ENCODE data around the gene SCAMP4.
"Not testable (repeated sequence)": the region's sequence is repeated elsewhere in the genome, so short reads cannot be mapped to it uniquely, and the experiment has no call there.

The SCAMP4 gene

DNA sequence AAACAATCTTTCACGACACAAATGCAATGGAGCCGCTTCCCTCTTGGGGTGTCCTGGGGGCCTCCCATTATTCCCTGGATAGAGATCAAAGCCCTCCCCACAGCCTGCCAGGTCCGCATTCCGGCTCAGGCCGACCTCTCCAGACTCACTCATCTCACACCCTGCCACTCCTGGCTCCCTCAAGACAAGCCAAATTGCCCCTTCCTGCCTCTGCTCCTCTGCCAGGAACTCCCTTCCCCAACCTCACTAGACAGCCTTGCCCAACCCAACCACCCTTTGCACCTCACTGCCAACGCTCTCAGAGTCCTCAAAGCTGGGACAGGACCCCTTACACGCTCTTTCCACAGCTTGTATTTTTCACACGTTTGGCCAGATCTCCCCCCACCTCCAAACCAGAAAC lies 21.4 kb upstream of the SCAMP4 start:
- no peak for DNase-seq

DNA sequence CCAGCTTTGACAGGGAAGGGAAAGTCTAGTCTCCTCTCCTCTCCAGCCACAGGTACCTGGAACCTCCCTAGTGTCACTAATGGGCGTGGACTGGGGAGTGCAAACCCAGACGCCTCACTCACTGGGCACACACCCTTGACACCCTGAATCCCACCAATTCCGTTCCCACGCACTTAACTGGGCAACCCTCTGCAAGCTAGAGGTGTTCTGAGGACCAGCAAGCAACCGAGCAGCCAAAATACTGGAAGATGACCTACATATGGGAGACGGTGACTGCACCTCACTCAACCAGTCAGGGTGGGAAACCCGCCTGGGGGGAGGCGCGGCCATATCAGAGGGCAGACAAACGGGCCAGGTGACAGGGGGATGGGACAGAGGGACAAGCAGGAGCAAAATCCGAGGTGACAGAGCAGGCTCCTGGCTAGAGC lies 20.9 kb upstream of the SCAMP4 start:
- no peak for DNase-seq

DNA sequence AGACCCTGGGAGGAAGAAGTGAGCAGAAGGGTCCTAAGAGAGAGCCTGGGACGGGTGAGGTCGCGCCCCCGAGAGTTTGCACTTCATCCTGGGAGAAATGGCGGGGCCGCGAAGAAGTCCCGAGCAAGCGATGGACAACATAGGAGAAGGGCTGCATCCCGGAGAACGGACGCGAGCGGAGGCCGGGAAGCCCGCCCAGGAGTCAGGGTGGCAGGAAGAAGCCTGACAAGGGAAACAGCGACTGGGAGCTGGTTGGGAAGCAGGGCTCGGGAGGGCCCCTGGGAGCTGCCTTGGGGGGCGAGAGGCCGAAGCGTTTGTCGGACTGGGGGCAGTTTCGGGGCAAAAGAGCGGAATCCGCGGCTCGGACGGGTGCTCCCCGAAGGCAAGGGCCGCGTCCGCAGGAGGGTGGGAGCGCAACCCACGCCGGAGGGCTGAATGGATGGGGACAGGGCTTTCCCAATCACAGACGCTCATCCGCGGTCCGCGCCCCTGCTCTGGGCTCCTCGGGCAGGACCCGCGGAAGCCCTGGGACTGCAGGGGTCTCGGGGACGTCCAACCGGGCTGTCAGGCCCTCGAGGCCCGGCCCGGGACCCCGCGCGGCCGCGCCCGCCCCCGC lies 20.4 kb upstream of the SCAMP4 start:
- DNase-seq = no peak

DNA sequence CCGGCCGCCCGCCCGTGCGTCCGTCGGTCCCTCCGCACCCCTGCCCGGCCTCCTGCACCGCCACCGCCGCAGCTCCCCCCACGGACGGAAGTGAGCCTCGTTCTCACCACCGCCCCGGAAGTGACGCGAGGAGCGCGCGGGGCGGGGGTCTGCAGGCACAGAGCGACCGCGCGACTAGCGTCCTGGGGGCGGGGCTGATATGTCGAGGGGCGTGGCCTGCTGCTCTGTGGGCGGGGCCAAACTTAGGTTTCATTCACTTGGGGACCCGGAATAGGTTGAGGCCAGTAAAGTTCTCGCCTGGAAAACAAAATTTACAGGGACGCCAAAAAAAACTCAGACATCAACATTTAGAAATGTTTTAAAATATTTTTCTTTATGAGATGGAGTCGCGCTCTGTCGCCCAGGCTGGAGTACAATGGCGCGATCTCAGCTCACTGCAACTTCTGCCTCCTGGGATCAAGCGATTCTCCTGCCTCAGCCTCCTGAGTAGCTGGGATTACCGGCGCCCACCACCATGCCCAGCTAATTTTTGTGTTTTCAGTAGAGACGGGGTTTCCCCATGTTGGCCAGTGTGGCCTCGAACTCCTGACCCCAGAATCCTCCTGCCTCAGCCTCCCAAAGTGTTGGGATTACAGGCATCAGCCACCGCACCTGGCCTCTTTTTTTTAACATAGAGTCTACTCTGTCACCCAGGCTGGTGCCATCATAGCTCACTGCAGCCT lies 19.6 kb upstream of the SCAMP4 start, which contains the start of gene ABHD17A:
Gene ABHD17A, minus strand, starts transcription at position 99 of the 722 bp plus-strand sequence. CDS start 3,930 bp downstream, outside the sequence.
- peak; percentile 96 for DNase-seq

DNA sequence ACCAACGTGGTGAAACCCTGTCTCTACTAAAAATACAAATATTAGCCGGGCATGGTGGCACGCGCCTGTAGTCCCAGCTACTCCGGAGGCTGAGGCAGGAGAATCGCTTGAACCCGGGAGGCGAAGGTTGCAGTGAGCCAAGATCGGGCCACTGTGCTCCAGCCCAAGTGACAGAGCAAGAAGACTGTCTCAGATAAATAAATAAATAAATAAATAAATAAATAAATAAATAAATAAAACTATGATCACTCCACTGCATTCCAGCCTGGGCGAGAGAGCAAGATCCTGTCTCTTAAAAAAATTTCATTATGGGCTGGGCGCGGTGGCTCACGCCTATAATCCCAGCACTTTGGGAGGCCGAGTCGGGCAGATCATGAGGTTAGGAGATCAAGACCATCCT lies 18.8 kb upstream of the SCAMP4 start:
- DNase-seq = not testable (repeated sequence)

DNA sequence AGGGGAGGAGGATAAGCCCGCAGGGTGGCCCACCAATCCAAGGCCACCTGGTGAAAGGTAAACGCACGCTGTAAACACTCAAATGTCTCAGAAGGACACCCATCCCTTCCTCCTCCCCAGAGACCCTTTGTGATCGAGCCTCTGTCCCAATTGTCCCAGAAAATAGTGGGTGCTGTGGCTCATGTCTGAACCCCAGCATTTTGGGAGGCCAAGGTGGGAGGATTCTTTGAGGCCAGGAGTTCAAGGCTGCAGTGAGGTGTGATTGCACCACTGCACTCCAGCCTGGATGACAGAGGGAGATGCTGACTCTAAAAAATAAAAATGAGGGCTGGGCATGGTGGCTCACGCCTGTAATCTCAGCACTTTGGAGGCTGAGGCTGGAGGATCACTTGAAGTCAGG lies 16.8 kb upstream of the SCAMP4 start:
- no peak for DNase-seq

DNA sequence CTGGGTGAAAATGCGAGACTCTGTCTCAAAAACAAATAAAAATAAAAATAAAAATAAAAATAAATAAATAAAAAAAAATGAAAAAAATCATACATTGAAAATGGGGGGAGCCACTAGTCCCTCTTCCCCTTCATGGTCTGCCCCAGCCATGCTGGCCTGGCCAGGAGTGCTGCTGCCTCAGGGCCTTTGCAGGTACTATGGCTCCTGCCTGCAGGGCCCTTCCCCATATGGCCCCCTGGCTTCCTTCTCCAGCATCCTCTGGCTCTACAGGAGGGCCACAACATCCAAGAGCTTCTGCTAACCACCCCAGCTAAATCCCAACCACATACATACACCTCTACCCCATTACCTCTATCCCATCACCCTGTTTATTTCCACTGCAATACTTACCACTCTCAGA lies 15.3 kb upstream of the SCAMP4 start:
- DNase-seq = no peak

DNA sequence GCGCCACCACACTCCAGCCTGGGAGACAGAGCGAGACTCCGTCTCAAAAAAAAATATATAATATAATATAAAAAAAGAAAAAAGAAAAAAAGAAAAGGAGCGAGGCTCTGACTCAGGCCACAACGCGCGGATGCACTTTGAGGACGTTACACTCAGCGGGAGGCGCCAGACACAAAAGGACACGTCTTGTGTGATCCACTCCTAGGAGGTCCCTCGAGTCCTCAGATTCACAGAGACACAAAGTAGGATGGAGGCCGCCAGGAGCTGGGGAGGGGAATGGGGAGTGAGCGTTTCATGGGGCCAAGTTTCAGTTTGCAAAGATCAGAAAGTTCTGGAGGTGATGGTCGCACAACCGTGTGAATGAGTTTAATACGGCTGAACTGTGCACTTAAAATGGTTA lies 11.4 kb upstream of the SCAMP4 start:
- DNase-seq = no peak

DNA sequence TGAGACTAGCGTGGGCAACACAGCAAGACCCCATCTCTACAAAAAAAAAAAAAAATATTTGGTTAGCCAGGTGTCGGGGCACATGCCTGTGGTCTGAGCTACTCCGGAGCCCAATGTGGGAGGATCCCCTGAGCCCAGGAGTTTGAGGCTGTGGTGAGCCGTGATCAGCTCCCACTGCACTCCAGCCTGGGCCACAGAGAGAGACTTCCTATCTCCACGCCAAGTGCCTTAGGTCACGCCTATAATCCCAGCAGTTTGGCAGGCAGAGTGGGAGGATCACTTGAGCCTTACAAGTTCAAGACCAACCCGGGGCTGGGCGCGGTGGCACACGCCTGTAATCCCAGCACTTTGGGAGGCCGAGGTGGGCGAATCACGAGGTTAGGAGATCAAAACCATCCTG lies 8.7 kb upstream of the SCAMP4 start:
- DNase-seq = no peak

DNA sequence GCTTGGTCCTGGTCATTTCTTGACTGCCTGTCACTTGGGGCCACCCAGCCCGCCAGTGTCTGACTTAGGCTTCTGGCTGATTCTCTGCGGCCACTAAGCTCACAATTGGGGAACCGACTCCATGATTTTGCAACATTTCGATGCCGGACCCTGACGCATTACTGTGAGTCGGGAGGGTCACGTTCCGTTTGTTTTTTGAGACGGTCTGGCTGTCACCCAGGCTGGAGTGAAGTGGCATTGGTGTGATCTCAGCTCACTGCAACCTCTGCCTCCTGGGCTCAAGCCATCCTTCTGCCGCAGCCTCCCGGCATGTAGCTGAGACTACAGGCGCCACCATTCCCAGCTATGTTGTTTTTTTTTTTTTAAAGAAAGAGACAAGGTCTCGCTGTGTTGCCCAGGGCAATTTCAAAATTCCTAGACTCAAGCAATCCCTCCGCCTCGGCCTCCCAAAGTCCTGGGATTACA lies 3.2 kb upstream of the SCAMP4 start:
- DNase-seq = no peak

DNA sequence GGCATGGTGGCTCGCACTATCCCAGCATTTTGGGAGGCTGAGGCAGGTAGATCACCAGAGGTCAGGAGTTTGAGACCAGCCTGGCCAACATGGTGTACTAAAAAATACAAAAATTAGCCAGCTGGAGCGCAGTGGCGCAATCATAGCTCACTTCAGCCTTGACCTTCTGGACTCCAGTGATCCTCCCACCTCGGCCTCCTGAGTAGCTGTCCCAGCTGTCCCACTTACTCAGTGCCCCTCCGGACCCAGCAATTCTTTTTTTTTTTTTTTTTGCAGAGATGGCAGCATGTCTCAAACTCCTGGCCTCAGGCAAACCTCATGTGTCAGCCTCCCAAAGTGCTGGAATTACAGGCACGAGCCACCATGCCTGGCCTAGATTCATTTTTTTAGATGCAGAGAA lies 2.3 kb upstream of the SCAMP4 start:
- no peak for DNase-seq

DNA sequence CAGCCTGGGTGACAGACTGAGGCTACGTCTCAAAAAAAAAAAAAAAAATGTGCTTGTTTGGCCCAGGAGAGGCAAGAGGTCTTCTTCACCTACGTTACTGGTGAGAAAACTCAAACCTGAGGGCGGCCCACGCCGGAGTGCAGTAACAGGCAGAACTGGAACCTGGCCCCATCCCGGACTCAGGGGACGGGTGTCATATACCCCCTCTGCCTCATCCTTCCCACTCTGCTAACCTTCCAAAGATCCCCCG lies 414 bp upstream of the SCAMP4 start:
- DNase-seq = no peak

DNA sequence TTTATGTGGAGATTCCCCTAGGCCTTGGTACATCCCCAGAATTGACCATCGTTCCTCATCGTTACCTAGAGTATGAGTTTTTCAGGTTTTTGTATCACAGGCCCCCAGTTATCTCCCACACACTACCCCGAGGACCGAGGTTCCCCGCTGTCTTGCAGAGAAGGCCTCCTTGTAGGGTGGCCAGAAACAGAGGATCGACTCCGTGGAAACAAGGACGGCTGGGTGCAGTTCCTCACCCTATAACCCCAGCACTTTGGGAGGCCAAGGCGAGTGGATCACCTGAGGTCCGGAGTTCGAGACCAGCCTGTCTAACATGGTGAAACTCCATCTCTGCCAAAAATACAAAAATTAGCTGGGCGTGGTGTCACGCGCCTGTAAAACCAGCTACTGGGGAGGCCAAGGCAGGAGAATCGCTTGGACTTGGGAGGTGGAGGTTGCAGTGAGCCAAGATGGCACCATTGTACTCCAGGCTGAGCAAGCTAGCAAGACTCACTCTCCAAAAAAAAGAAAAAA lies 720 bp downstream of the SCAMP4 start:
- DNase-seq = no peak

DNA sequence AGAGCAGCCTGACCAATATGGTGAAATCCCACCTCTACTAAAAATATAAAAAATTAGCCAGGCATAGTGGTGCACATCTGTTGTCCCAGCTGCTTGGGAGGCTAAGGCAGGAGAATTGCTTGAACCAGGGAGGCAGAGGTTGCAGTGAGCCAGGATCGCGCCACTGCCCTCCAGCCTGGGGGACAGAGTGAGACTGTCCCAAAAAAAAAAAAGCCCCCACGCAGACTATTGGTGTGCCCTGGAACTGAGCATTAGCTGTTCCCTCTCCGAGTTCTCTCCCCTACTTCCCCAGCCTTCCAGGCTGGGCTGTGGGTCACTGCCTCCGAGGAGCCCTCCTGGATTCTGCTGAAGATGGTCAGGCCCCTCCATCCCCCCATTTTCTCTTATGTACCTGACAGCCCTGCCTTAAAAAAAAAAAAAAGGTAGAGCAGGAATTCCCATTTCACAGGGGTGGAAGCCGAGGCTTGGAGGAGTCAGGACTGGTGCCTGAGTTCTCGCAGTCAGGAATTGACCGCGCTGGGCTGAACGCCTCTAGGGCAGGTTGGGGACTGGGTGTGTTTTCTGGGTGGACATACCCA lies 1.9 kb downstream of the SCAMP4 start:
- no peak for DNase-seq

DNA sequence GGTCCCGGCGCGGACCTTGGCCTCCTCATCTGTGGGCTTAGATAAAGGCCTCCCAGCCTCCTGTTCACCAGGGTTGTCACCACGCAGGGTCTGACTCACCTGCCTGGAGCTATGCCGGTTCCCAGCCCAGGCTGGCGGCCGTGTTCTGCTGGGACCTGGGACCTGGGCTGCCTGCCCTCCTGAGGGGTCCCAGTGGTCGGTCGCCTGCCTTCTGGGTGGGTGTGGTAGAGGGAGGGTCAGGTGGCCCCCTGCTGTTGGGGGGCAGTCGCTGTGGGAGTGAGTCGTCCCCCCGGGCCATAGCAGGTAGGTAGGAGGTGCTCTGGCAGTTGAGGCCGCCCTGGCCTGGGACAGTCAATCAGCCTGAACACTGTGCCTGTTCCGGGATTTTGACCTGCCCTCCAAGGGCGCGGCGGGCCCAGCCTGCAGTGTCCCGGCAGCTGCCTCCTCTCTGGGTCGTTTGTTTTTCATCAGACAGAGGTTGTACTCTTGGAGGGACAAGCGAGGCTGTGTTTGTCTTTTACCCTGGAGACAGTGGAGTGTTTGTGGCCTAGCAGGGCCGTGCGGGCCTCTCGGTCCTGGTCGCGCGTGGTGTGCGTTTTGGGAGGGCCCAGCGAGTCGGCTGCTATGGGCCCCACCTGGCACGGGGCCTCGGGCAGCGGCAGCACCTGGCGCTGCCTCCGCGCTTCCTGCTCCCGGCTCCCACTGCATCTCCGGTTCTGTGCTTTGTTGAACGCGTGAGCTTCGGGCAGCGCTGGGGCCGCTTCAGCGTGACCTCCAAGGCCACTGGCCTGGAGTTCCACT lies 2.6 kb downstream of the SCAMP4 start:
- DNase-seq = no peak

DNA sequence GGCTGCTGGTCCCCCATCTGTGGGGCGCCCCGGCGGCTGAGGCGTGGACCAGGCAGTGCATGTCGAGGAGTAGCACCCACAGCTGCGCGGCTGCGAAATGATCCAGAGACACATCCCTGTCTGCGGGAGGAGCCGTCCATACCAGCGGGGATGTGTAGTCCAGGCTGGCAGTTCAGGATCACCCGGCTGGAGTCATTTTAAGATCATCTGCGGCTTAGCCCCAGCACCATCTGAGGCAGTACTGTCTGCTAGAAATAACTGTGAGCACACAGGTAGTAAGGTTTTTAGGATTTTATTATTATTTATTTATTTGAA lies 3.1 kb downstream of the SCAMP4 start:
- no peak for DNase-seq

DNA sequence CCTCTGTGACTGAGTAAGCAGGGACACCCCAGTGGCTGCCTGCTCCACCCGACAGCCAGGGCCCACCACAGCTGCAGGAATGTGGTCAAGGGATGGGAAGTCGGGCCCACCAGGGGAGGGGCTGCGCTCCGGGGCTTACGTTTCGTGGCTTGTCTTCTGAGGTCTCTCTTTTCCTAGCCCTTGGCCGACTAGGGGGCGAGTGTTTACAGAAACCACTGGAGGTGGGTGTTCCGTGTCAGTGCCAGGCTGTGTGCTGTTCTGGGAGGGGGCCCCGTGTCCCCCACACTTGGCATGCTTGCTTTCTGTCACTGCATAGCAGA lies 4.5 kb downstream of the SCAMP4 start:
- no peak for DNase-seq

DNA sequence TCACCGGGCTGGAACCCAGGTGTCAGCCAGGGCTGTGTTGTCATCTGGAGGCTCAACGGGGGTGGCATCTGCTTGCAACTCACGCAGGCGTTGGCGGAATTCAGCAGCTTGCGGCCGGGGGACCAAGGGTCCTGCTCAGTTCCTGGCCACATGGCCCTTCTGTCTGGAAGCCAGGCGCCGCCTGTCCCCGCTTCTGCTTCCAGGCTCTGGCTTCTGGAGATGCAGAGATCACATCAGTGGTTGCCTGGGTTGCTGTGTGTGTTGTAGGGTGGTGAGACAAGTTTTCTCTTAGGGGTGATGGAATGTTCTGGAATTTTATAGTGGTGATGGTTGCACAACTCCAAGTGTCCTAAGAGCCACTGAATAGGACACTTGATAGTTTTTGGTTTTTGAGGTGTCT lies 5.0 kb downstream of the SCAMP4 start:
- no peak for DNase-seq

DNA sequence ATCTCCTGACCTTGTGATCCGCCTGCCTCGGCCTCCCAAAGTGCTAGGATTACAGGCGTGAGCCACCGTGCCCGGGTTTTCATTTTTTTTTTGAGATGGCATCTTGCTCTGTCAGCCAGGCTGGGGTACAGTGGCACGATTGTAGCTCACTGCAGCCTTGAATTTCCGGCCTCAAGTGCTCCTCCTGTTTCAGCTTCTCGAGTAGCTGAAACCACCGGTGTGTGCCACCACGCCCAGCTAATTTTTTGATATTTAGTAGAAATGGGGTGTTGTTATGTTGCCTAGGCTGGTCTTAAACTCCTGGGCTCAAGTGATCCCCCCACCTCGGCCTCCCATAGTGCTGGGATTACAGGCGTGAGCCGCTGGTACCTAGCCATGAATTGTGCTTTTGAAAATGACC lies 5.9 kb downstream of the SCAMP4 start:
- no peak for DNase-seq

DNA sequence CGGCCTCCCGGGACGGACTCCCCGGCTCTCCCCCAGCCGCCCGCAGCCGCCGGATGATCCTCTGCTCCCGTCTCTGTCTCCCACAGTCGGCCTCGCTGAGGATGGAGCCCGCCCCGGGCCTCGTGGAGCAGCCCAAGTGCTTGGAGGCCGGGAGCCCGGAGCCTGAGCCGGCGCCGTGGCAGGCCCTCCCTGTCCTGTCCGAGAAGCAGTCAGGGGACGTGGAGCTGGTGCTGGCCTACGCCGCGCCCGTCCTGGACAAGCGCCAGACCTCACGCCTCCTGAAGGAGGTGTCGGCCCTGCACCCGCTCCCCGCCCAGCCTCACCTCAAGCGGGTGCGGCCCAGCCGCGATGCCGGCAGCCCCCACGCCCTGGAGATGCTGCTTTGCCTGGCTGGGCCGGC lies 6.8 kb downstream of the SCAMP4 start:
- no peak for DNase-seq

DNA sequence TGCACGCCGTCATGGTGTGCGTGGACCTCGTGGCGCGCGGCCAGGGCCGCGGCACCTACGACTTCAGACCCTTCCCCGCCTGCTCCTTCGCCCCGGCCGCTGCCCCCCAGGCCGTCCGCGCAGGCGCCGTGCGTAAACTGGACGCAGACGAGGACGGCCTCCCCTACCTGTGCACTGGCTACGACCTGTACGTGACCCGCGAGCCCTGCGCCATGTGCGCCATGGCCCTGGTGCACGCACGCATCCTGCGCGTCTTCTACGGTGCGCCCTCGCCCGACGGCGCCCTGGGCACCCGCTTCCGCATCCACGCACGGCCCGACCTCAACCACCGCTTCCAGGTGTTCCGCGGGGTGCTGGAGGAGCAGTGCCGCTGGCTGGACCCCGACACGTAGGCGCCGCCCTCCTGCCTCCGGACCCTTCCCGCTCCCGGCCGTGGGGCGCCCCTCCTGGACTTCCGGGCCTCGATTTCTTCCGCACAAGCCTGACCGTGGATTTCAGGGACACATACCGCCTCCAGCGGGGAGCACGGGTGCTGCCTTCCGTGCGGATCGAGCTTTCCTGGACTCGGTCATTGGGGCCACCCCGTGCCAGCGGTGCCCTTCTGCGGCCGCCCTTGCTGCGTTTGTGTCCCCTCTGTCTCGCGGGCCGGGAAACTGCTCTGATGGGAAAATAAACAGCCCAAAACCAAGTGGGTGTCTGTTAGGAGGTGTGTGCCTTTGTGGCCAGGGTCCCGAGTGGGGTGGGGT lies 7.7 kb downstream of the SCAMP4 start:
- no peak for DNase-seq

DNA sequence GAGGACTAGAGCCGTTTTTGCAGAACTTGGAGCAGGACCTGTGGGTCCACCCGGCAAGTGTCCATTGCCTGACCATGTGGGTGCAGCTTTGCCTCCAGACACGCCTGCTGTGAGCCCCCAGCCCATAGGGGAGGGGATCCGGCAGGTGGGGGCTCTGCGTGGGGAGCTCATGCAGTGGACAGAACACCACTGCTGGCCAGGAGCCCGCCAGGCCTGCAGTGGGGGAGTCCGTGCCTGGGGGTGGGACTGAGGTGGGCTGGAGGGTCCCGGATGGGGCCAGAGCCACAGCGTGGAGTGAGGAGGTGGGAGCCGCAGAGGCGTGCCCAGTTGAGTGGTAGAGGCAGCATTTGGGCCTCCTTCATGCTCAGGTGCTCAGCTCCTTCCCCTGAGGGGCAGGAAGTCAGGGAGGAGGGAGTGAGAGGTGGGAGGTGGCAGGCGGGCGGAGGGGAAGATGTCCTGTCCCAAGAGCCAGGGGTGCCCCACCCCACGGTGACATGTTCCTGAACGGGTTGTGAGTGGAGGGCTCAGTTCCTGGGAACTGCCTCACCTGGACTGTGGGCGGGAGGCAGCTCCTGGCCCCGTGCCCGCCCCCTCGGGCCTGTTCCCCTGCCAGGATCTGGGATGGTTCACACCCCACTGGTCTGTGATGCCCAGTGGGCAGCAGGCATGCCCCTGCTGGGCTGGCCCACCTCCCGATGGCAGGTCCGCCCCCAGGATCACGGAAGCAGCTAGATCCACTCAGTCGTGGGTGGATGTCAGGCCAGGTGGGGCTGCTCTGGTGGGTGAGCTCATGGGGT lies 8.8 kb downstream of the SCAMP4 start:
- no peak for DNase-seq

All from right hindlimb (tissue), 1 donor.